ENCODE measurements around the gene SLC2A13.

SLC2A13 gene

GRCh38 chr12:39830171-39830570 is 275.7 kb downstream of the SLC2A13 start:
- Histone ChIP-seq H3K36me3 (ENCODE audit: control insufficient read depth in 1 of 2, insufficient read depth in 2 of 2, low read depth in 1 of 2, low read length in 2 of 2) (no peaks in the 10 kb centered on the region), H2BK5ac (ENCODE audit: low read depth, low read length, poor library complexity, severe bottlenecking) (no peak overlapping the region), H2BK12ac (ENCODE audit: low read length in 2 of 2) (no peak overlapping the region), H4K91ac (ENCODE audit: low read length) (no peak overlapping the region), H3K9me3 (ENCODE audit: control insufficient read depth, low read length) (no peaks in the 10 kb centered on the region), H3K9ac (ENCODE audit: low read length) (no peak overlapping the region), H3K4me2 (ENCODE audit: low read length, poor library complexity, severe bottlenecking) (no peak overlapping the region), H2BK120ac (ENCODE audit: low read depth, low read length) (no peak overlapping the region), H3K27me3 (ENCODE audit: control insufficient read depth in 1 of 2, insufficient read depth in 1 of 2, low read length in 2 of 2) (no peaks in the 10 kb centered on the region), H3K4me3 (ENCODE audit: insufficient read depth in 1 of 2, low read depth in 1 of 2, low read length in 2 of 2) (no peak overlapping the region), H3K4me1 (ENCODE audit: control insufficient read depth, insufficient read depth, low read depth, low read length) (peaks cover 1% of the 10 kb centered on the region), H4K8ac (ENCODE audit: low read length) (no peak overlapping the region), H3K4ac (ENCODE audit: low read depth in 1 of 2, low read length in 2 of 2) (no peak overlapping the region), H3K27ac (ENCODE audit: low read length, poor library complexity, severe bottlenecking) (no peak overlapping the region), H3K79me1 (replicated peaks; ENCODE audit: low read length, poor library complexity, severe bottlenecking) (no peaks in the 10 kb centered on the region), H2AFZ (ENCODE audit: low read depth, low read length) (no peak overlapping the region), H3K23ac (ENCODE audit: low read length in 2 of 2) (no peak overlapping the region), H3K14ac (ENCODE audit: low read length in 2 of 2) (no peak overlapping the region), H2AK5ac (ENCODE audit: low read length, severe bottlenecking) (no peak overlapping the region), H2BK15ac (ENCODE audit: low read depth, poor library complexity, severe bottlenecking) (no peak overlapping the region), H3K18ac (ENCODE audit: low read depth in 1 of 2, low read length in 2 of 2) (no peak overlapping the region)
- 100% methylated on average over 4 of the region's 4 CpGs for WGBS
- DNase-seq: no peak

GRCh38 chr12:39824505-39825212 is 281.2 kb downstream of the SLC2A13 start:
- H3K23ac ChIP-seq (ENCODE audit: low read length in 2 of 2): no peak overlapping the region
- DNase-seq: peak; percentile 46
- H2BK5ac ChIP-seq (ENCODE audit: low read depth, low read length, poor library complexity, severe bottlenecking): no peak overlapping the region
- WGBS: 92% methylated on average over 1 of the region's 3 CpGs
- H2BK15ac ChIP-seq (ENCODE audit: low read depth, poor library complexity, severe bottlenecking): no peak overlapping the region
- no peak overlapping the region for H3K14ac ChIP-seq (ENCODE audit: low read length in 2 of 2)
- H3K79me1 ChIP-seq (replicated peaks; ENCODE audit: low read length, poor library complexity, severe bottlenecking): no peaks in the 10 kb centered on the region
- H3K9me3 ChIP-seq (ENCODE audit: control insufficient read depth, low read length): no peaks in the 10 kb centered on the region
- no peaks in the 10 kb centered on the region for H3K4me1 ChIP-seq (ENCODE audit: control insufficient read depth, insufficient read depth, low read depth, low read length)
- H3K27ac ChIP-seq (ENCODE audit: low read length, poor library complexity, severe bottlenecking): no peak overlapping the region
- H4K91ac ChIP-seq (ENCODE audit: low read length): no peak overlapping the region
- no peak overlapping the region for H3K9ac ChIP-seq (ENCODE audit: low read length)
- no peak overlapping the region for H3K18ac ChIP-seq (ENCODE audit: low read depth in 1 of 2, low read length in 2 of 2)
- H2AK5ac ChIP-seq (ENCODE audit: low read length, severe bottlenecking): no peak overlapping the region
- H2BK120ac ChIP-seq (ENCODE audit: low read depth, low read length): no peak overlapping the region
- no peak overlapping the region for H2AFZ ChIP-seq (ENCODE audit: low read depth, low read length)
- no peak overlapping the region for H3K4me2 ChIP-seq (ENCODE audit: low read length, poor library complexity, severe bottlenecking)
- H3K27me3 ChIP-seq (ENCODE audit: control insufficient read depth in 1 of 2, insufficient read depth in 1 of 2, low read length in 2 of 2): no peaks in the 10 kb centered on the region
- no peak overlapping the region for H3K4me3 ChIP-seq (ENCODE audit: insufficient read depth in 1 of 2, low read depth in 1 of 2, low read length in 2 of 2)
- no peaks in the 10 kb centered on the region for H3K36me3 ChIP-seq (ENCODE audit: control insufficient read depth in 1 of 2, insufficient read depth in 2 of 2, low read depth in 1 of 2, low read length in 2 of 2)
- no peak overlapping the region for H2BK12ac ChIP-seq (ENCODE audit: low read length in 2 of 2)
- no peak overlapping the region for H4K8ac ChIP-seq (ENCODE audit: low read length)
- H3K4ac ChIP-seq (ENCODE audit: low read depth in 1 of 2, low read length in 2 of 2): no peak overlapping the region

GRCh38 chr12:39816671-39817185 is 289.2 kb downstream of the SLC2A13 start:
- no peak overlapping the region for H3K4ac ChIP-seq (ENCODE audit: low read depth in 1 of 2, low read length in 2 of 2)
- no peaks in the 10 kb centered on the region for H3K36me3 ChIP-seq (ENCODE audit: control insufficient read depth in 1 of 2, insufficient read depth in 2 of 2, low read depth in 1 of 2, low read length in 2 of 2)
- H3K79me1 ChIP-seq (replicated peaks; ENCODE audit: low read length, poor library complexity, severe bottlenecking): no peaks in the 10 kb centered on the region
- no peak overlapping the region for H3K23ac ChIP-seq (ENCODE audit: low read length in 2 of 2)
- no peak overlapping the region for H2BK12ac ChIP-seq (ENCODE audit: low read length in 2 of 2)
- no peak overlapping the region for H2AK5ac ChIP-seq (ENCODE audit: low read length, severe bottlenecking)
- H4K8ac ChIP-seq (ENCODE audit: low read length): no peak overlapping the region
- no peak overlapping the region for H2BK120ac ChIP-seq (ENCODE audit: low read depth, low read length)
- no peak overlapping the region for H2BK15ac ChIP-seq (ENCODE audit: low read depth, poor library complexity, severe bottlenecking)
- H3K9ac ChIP-seq (ENCODE audit: low read length): no peak overlapping the region
- no peak overlapping the region for H3K18ac ChIP-seq (ENCODE audit: low read depth in 1 of 2, low read length in 2 of 2)
- no peak overlapping the region for H3K4me2 ChIP-seq (ENCODE audit: low read length, poor library complexity, severe bottlenecking)
- no peak overlapping the region for H3K14ac ChIP-seq (ENCODE audit: low read length in 2 of 2)
- H3K27ac ChIP-seq (ENCODE audit: low read length, poor library complexity, severe bottlenecking): no peak overlapping the region
- H3K4me1 ChIP-seq (ENCODE audit: control insufficient read depth, insufficient read depth, low read depth, low read length): no peaks in the 10 kb centered on the region
- H3K9me3 ChIP-seq (ENCODE audit: control insufficient read depth, low read length): no peaks in the 10 kb centered on the region
- H2BK5ac ChIP-seq (ENCODE audit: low read depth, low read length, poor library complexity, severe bottlenecking): no peak overlapping the region
- H2AFZ ChIP-seq (ENCODE audit: low read depth, low read length): no peak overlapping the region
- no peak overlapping the region for H4K91ac ChIP-seq (ENCODE audit: low read length)
- H3K27me3 ChIP-seq (ENCODE audit: control insufficient read depth in 1 of 2, insufficient read depth in 1 of 2, low read length in 2 of 2): no peaks in the 10 kb centered on the region
- no peak overlapping the region for H3K4me3 ChIP-seq (ENCODE audit: insufficient read depth in 1 of 2, low read depth in 1 of 2, low read length in 2 of 2)
- no peak for DNase-seq

GRCh38 chr12:39815746-39816145 is 290.1 kb downstream of the SLC2A13 start:
- Histone ChIP-seq H2BK12ac (ENCODE audit: low read length in 2 of 2) (no peak overlapping the region), H3K9ac (ENCODE audit: low read length) (no peak overlapping the region), H2BK120ac (ENCODE audit: low read depth, low read length) (no peak overlapping the region), H2AK5ac (ENCODE audit: low read length, severe bottlenecking) (no peak overlapping the region), H3K4me1 (ENCODE audit: control insufficient read depth, insufficient read depth, low read depth, low read length) (no peaks in the 10 kb centered on the region), H3K4ac (ENCODE audit: low read depth in 1 of 2, low read length in 2 of 2) (no peak overlapping the region), H3K18ac (ENCODE audit: low read depth in 1 of 2, low read length in 2 of 2) (no peak overlapping the region), H3K27me3 (ENCODE audit: control insufficient read depth in 1 of 2, insufficient read depth in 1 of 2, low read length in 2 of 2) (no peaks in the 10 kb centered on the region), H3K36me3 (ENCODE audit: control insufficient read depth in 1 of 2, insufficient read depth in 2 of 2, low read depth in 1 of 2, low read length in 2 of 2) (no peaks in the 10 kb centered on the region), H3K27ac (ENCODE audit: low read length, poor library complexity, severe bottlenecking) (no peak overlapping the region), H4K91ac (ENCODE audit: low read length) (no peak overlapping the region), H2AFZ (ENCODE audit: low read depth, low read length) (no peak overlapping the region), H2BK15ac (ENCODE audit: low read depth, poor library complexity, severe bottlenecking) (no peak overlapping the region), H3K4me3 (ENCODE audit: insufficient read depth in 1 of 2, low read depth in 1 of 2, low read length in 2 of 2) (no peak overlapping the region), H3K9me3 (ENCODE audit: control insufficient read depth, low read length) (no peaks in the 10 kb centered on the region), H4K8ac (ENCODE audit: low read length) (no peak overlapping the region), H3K23ac (ENCODE audit: low read length in 2 of 2) (no peak overlapping the region), H3K4me2 (ENCODE audit: low read length, poor library complexity, severe bottlenecking) (no peak overlapping the region), H3K79me1 (replicated peaks; ENCODE audit: low read length, poor library complexity, severe bottlenecking) (no peaks in the 10 kb centered on the region), H3K14ac (ENCODE audit: low read length in 2 of 2) (no peak overlapping the region), H2BK5ac (ENCODE audit: low read depth, low read length, poor library complexity, severe bottlenecking) (no peak overlapping the region)
- 100% methylated on average over 2 of the region's 2 CpGs for WGBS
- DNase-seq: no peak

Data from mesenchymal stem cell (in vitro differentiated cells and primary cell).